Measurements from ENCODE around the gene TMC2. TPM values are rescaled to one million over a fixed set of nuclear protein-coding genes. Genes with fewer than 3 reads are reported as not detected.

The TMC2 gene
- total RNA-seq, 1 donor from 2014 or later: not detected

- peak; percentile 28 for ATAC-seq
Measured at GRCh38 chr20:2626853-2627541, 90.6 kb downstream of the TMC2 start.

- no peak for ATAC-seq
Measured at GRCh38 chr20:2631228-2631627, 94.9 kb downstream of the TMC2 start.

GRCh38 chr20:2633381-2633780 lies 97.0 kb downstream of the TMC2 start:
- no peak for ATAC-seq

- no peak for ATAC-seq
Measured at GRCh38 chr20:2637246-2637645, 100.9 kb downstream of the TMC2 start.

GRCh38 chr20:2640260-2640659 lies 103.9 kb downstream of the TMC2 start:
- no peak for ATAC-seq

GRCh38 chr20:2640899-2641298 lies 104.5 kb downstream of the TMC2 start:
- ATAC-seq: no peak

GRCh38 chr20:2643708-2644107 lies 107.3 kb downstream of the TMC2 start:
- ATAC-seq: no peak

- ATAC-seq: peak; percentile 99
Measured at GRCh38 chr20:2651772-2652723, 115.7 kb downstream of the TMC2 start, which contains the start of gene NOP56. NOP56 (plus strand) TSS chr20:2652632; CDS start chr20:2652661, 29 bp downstream.

GRCh38 chr20:2652724-2653555 lies 116.6 kb downstream of the TMC2 start:
- peak; percentile 49 for ATAC-seq

- ATAC-seq: no peak
Measured at GRCh38 chr20:2653556-2654383, 117.4 kb downstream of the TMC2 start.

- no peak for ATAC-seq
Measured at GRCh38 chr20:2654384-2654822, 118.0 kb downstream of the TMC2 start.

- ATAC-seq: no peak
Measured at GRCh38 chr20:2654831-2655230, 118.5 kb downstream of the TMC2 start.

GRCh38 chr20:2655331-2656116 lies 119.2 kb downstream of the TMC2 start:
- ATAC-seq: no peak

- no peak for ATAC-seq
Measured at GRCh38 chr20:2656471-2657117, 120.2 kb downstream of the TMC2 start.

GRCh38 chr20:2657241-2657640 lies 120.9 kb downstream of the TMC2 start:
- no peak for ATAC-seq

- ATAC-seq: no peak
Measured at GRCh38 chr20:2657674-2658073, 121.3 kb downstream of the TMC2 start.

- no peak for ATAC-seq
Measured at GRCh38 chr20:2658414-2659354, 122.3 kb downstream of the TMC2 start.

- ATAC-seq: no peak
Measured at GRCh38 chr20:2659547-2659946, 123.2 kb downstream of the TMC2 start.

GRCh38 chr20:2663364-2663886 lies 127.1 kb downstream of the TMC2 start:
- peak; percentile 9 for ATAC-seq
